Stimulated activated CD8-positive, alpha-beta memory T cell treated with anti-CD3 and anti-CD28 coated beads, Interleukin-12 subunit alpha, Interleukin-12 subunit beta, amount 100 ng/mL, for 4 hours (primary cell): ENCODE data around the gene IQCH.

ENCODE experiments used
- DNase-seq: peaks from one replicate; pipeline ENCODE4 v3.0.0-alpha.2; 2020; ENCODE audit warnings: low read depth

IQCH gene

GRCh38 chr15:67534360-67534759 lies 279.8 kb downstream of the IQCH start:
- DNase-seq = no peak

- DNase-seq = no peak
These were observed 283.2 kb downstream of the IQCH start for GRCh38 chr15:67537771-67538170.

GRCh38 chr15:67542420-67543347 lies 288.1 kb downstream of the IQCH start, which contains the start of gene MAP2K5:
Gene MAP2K5 (plus strand): TSS chr15:67542703. CDS start chr15:67543336, 633 bp downstream.
- peak; percentile 72 for DNase-seq

GRCh38 chr15:67543348-67543718 lies 288.7 kb downstream of the IQCH start:
- DNase-seq = no peak

- DNase-seq = no peak
These were observed 289.9 kb downstream of the IQCH start for GRCh38 chr15:67544475-67544874.

- DNase-seq = no peak
These were observed 291.3 kb downstream of the IQCH start for GRCh38 chr15:67545864-67546263.

GRCh38 chr15:67547064-67547463 lies 292.5 kb downstream of the IQCH start:
- DNase-seq = no peak

- no peak for DNase-seq
These were observed 293.2 kb downstream of the IQCH start for GRCh38 chr15:67547836-67548235.

GRCh38 chr15:67548236-67548852 lies 293.8 kb downstream of the IQCH start:
- no peak for DNase-seq

- DNase-seq = no peak
These were observed 294.5 kb downstream of the IQCH start for GRCh38 chr15:67548862-67549651.

- no peak for DNase-seq
These were observed 295.1 kb downstream of the IQCH start for GRCh38 chr15:67549736-67550135.

GRCh38 chr15:67550522-67550921 lies 295.9 kb downstream of the IQCH start:
- DNase-seq = no peak

GRCh38 chr15:67551207-67551743 lies 296.7 kb downstream of the IQCH start:
- DNase-seq = no peak
